Sigmoid colon (tissue), 4 donors: ENCODE measurements around the gene PIK3R5.

Source experiments
- EP300 ChIP-seq, 4 donors: sonication (generic); formaldehyde crosslinking; IDR thresholded peaks; one replicate each; pipeline ENCODE4 v1.6.1; 2017; ENCODE audit warnings: antibody characterized with exemption in 4 of 4
- POLR2A ChIP-seq, 2 donors: fragments of 450-650 bp; IDR thresholded peaks; one replicate each; pipeline ENCODE4 v1.6.1; 2016; ENCODE audit warnings: antibody characterized with exemption in 2 of 2, mild to moderate bottlenecking in 2 of 2, moderate library complexity in 2 of 2
- POLR2AphosphoS5 ChIP-seq, 4 donors: sonication (generic); formaldehyde crosslinking; IDR thresholded peaks; one replicate each; pipeline ENCODE4 v1.6.1; 2017; ENCODE audit warnings: antibody characterized with exemption in 4 of 4
- TF ChIP-seq, protein P1 (sequence below), 4 experiments: fragments of 450-650 bp in 3 of 4; fragments of 200-600 bp in 1 of 4; IDR thresholded peaks; one replicate each; pipeline ENCODE4 v1.5.1; 2016 to 2019; ENCODE audit warnings: antibody characterized with exemption in 4 of 4, mild to moderate bottlenecking in 3 of 4, moderate library complexity in 2 of 4

DNA sequence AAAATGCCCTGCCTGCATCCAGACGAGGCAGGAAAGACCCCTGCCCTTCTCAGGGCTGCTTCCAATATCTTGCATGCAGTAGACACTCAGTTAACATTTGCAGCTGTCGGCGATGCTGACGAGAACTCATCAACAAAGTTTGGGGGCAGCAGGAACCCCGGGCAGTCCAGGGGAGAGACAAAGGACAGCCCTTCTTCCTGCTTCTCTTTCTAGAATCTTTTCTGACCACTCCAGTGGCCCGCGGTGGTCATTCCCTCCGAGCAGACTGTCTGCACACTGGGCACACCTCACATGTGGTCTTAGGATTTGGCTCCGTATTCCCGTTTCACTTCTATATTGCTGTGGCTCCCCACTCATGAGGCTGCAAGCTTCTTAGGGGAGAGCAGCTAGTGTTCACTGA, 135.4 kb downstream of the PIK3R5 start:
- TF ChIP-seq, protein P1, sequence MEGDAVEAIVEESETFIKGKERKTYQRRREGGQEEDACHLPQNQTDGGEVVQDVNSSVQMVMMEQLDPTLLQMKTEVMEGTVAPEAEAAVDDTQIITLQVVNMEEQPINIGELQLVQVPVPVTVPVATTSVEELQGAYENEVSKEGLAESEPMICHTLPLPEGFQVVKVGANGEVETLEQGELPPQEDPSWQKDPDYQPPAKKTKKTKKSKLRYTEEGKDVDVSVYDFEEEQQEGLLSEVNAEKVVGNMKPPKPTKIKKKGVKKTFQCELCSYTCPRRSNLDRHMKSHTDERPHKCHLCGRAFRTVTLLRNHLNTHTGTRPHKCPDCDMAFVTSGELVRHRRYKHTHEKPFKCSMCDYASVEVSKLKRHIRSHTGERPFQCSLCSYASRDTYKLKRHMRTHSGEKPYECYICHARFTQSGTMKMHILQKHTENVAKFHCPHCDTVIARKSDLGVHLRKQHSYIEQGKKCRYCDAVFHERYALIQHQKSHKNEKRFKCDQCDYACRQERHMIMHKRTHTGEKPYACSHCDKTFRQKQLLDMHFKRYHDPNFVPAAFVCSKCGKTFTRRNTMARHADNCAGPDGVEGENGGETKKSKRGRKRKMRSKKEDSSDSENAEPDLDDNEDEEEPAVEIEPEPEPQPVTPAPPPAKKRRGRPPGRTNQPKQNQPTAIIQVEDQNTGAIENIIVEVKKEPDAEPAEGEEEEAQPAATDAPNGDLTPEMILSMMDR (IDR thresholded peaks at IDR 0.05) = no peak
- TF ChIP-seq POLR2A (IDR thresholded peaks at IDR 0.05) (no peak), POLR2AphosphoS5 (IDR thresholded peaks at IDR 0.05) (no peak), EP300 (IDR thresholded peaks at IDR 0.05) (no peak)
